HEK293T (cell line): Measurements from ENCODE around the gene POLQ.

Experiments
- ARNT ChIP-seq: fragments of 450-650 bp; IDR thresholded peaks from 2 replicates; pipeline ENCODE4 v1.6.1; 2017; ENCODE audit warnings: mild to moderate bottlenecking
- BHLHE40 ChIP-seq: fragments of 450-650 bp; IDR thresholded peaks from 2 replicates; pipeline ENCODE4 v1.6.1; 2016; ENCODE audit warnings: mild to moderate bottlenecking, moderate library complexity, borderline replicate concordance
- FOXA1 ChIP-seq: fragments of 450-650 bp; IDR thresholded peaks from 2 replicates; pipeline ENCODE4 v1.6.1; 2016; ENCODE audit warnings: mild to moderate bottlenecking
- FOXK2 ChIP-seq: fragments of 450-650 bp; IDR thresholded peaks from 2 replicates; pipeline ENCODE4 v1.6.1; 2016; ENCODE audit warnings: mild to moderate bottlenecking
- FOXM1 ChIP-seq: fragments of 450-650 bp; IDR thresholded peaks from 2 replicates; pipeline ENCODE4 v1.6.1; 2017; ENCODE audit warnings: mild to moderate bottlenecking, borderline replicate concordance
- LEF1 ChIP-seq: fragments of 450-650 bp; IDR thresholded peaks from 2 replicates; pipeline ENCODE4 v1.6.1; 2017; ENCODE audit warnings: mild to moderate bottlenecking, borderline replicate concordance
- NFRKB ChIP-seq: fragments of 450-650 bp; IDR thresholded peaks from 2 replicates; pipeline ENCODE4 v1.6.1; 2016; ENCODE audit warnings: mild to moderate bottlenecking, moderate library complexity
- SP1 ChIP-seq: fragments of 450-650 bp; IDR thresholded peaks from 2 replicates; pipeline ENCODE4 v1.6.1; 2017
- SUZ12 ChIP-seq: fragments of 450-650 bp; IDR thresholded peaks from 2 replicates; pipeline ENCODE4 v1.6.1; 2016; ENCODE audit warnings: mild to moderate bottlenecking
- TARDBP ChIP-seq: fragments of 450-650 bp; IDR thresholded peaks from 2 replicates; pipeline ENCODE4 v1.6.1; 2016
- ZNF384 ChIP-seq: fragments of 450-650 bp; IDR thresholded peaks from 2 replicates; pipeline ENCODE4 v1.6.1; 2016
- TF ChIP-seq, protein P1 (sequence below): fragments of 450-650 bp; IDR thresholded peaks from 2 replicates; pipeline ENCODE4 v1.6.1; 2016

DNA sequence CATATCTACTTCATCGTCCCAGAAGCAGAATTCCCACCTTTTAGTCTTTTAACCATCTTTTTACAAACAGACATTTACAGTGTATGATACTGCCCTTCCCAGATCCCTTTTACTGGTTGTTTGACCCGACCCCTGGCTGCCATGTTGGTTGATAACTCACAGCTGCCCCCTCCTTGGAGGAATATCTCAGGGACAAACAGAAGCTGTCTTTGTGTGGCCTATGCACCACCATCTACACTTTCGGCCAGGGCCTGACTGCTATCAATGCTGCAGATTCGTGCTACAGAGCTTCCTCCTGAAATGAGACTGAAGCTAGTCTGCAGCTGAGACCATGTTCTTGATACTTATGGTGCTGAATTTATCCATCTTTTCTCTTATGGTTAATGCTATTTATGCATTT is 6.6 kb upstream of the POLQ start:
- TF ChIP-seq SP1 (no peak), LEF1 (no peak), BHLHE40 (no peak), ZNF384 (no peak), TARDBP (no peak), FOXM1 (no peak), FOXK2 (no peak), ARNT (no peak), FOXA1 (no peak), NFRKB (no peak), SUZ12 (no peak)
- TF ChIP-seq, protein P1, sequence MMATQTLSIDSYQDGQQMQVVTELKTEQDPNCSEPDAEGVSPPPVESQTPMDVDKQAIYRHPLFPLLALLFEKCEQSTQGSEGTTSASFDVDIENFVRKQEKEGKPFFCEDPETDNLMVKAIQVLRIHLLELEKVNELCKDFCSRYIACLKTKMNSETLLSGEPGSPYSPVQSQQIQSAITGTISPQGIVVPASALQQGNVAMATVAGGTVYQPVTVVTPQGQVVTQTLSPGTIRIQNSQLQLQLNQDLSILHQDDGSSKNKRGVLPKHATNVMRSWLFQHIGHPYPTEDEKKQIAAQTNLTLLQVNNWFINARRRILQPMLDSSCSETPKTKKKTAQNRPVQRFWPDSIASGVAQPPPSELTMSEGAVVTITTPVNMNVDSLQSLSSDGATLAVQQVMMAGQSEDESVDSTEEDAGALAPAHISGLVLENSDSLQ, result no peak
